A549 (cell line): Measurements from ENCODE around the gene KLRD1.

Experiments used
- CHD2 ChIP-seq: fragments of 150-350 bp; IDR thresholded peaks from 2 replicates; pipeline ENCODE4 v1.6.1; 2014; ENCODE audit warnings: low read length; ENCODE audit not compliant: partially characterized antibody
- JUN ChIP-seq, 2 experiments: fragments of >200 bp; sonication (Bioruptor Twin); formaldehyde crosslinking; IDR thresholded peaks; 2 replicates in 1 of 2; 3 replicates in 1 of 2; pipeline ENCODE4 v1.6.1; 2016 to 2017
- KDM5A ChIP-seq: fragments of 200-600 bp; sonication (generic); IDR thresholded peaks from 2 replicates; pipeline ENCODE4 v1.6.1; 2016; ENCODE audit warnings: antibody characterized with exemption, mild to moderate bottlenecking
- POLR2A ChIP-seq: IDR thresholded peaks from 2 replicates; pipeline ENCODE4 v1.6.1; 2012; ENCODE audit warnings: mild to moderate bottlenecking, low read length
- TF ChIP-seq, protein P1 (sequence below): fragments of >200 bp; sonication (Bioruptor Twin); formaldehyde crosslinking; IDR thresholded peaks from 3 replicates; pipeline ENCODE4 v1.5.1; 2016
- TF ChIP-seq, protein P2 (sequence below): fragments of 250-450 bp; sonication (Bioruptor Pico); IDR thresholded peaks from 2 replicates; pipeline ENCODE4 v1.5.0; 2021; ENCODE audit warnings: mild to moderate bottlenecking, moderate library complexity, borderline replicate concordance

DNA sequence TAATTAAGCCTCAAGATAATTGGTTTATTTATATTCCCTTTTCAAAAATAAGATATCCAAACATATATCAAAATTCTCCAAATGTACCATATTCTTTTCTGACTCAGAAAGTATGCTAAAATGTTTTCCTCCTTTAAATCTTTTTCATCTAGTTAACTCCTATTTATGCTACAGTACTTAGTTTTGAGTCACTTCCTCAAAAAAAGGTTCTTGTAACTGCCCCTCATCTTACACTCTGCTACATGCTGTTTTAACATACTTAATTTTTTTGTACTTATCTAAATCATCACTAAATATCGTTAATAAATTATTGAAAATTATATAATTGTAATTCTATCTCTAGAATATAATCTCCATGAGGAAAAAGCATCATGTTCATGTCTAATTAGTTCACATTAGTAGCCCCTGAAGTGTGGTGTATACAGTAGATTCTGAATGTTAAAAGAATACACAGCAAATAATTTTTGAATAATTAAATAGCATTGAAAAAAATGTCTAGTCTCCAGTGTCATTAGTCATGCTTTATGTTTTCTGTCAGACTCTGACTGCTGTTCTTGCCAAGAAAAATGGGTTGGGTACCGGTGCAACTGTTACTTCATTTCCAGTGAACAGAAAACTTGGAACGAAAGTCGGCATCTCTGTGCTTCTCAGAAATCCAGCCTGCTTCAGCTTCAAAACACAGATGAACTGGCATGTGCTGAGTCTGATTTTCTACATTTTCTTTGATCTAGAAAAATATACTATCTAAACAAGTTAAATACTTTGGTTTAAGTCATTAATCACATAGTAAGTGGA, 3.5 kb downstream of the KLRD1 start:
- TF ChIP-seq, protein P1, sequence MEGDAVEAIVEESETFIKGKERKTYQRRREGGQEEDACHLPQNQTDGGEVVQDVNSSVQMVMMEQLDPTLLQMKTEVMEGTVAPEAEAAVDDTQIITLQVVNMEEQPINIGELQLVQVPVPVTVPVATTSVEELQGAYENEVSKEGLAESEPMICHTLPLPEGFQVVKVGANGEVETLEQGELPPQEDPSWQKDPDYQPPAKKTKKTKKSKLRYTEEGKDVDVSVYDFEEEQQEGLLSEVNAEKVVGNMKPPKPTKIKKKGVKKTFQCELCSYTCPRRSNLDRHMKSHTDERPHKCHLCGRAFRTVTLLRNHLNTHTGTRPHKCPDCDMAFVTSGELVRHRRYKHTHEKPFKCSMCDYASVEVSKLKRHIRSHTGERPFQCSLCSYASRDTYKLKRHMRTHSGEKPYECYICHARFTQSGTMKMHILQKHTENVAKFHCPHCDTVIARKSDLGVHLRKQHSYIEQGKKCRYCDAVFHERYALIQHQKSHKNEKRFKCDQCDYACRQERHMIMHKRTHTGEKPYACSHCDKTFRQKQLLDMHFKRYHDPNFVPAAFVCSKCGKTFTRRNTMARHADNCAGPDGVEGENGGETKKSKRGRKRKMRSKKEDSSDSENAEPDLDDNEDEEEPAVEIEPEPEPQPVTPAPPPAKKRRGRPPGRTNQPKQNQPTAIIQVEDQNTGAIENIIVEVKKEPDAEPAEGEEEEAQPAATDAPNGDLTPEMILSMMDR, result no peak
- TF ChIP-seq POLR2A (no peak), CHD2 (no peak), KDM5A (no peak), JUN (IDR thresholded peaks at IDR 0.05) (no peak)
- TF ChIP-seq, protein P2, sequence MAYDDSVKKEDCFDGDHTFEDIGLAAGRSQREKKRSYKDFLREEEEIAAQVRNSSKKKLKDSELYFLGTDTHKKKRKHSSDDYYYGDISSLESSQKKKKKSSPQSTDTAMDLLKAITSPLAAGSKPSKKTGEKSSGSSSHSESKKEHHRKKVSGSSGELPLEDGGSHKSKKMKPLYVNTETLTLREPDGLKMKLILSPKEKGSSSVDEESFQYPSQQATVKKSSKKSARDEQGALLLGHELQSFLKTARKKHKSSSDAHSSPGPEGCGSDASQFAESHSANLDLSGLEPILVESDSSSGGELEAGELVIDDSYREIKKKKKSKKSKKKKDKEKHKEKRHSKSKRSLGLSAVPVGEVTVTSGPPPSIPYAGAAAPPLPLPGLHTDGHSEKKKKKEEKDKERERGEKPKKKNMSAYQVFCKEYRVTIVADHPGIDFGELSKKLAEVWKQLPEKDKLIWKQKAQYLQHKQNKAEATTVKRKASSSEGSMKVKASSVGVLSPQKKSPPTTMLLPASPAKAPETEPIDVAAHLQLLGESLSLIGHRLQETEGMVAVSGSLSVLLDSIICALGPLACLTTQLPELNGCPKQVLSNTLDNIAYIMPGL, result no peak
